Measurements from ENCODE around the gene OR10AD1. TPM values are rescaled to one million over a fixed set of nuclear protein-coding genes. Genes with fewer than 3 reads are reported as not detected.
"Not testable (repeated sequence)": the region's sequence is repeated elsewhere in the genome, so short reads cannot be mapped to it uniquely, and the experiment has no call there.

Gene OR10AD1
- total RNA-seq, 4 donors from 2014 or later = not detected

- no peaks in the 10 kb centered on the region for H3K27me3 ChIP-seq
- 21 to 30% methylated on average over 2 of the region's 2 CpGs for WGBS, 2 donors
- H3K9me3 ChIP-seq = no peaks in the 10 kb centered on the region
- no peaks in the 10 kb centered on the region for H3K4me1 ChIP-seq
- intact Hi-C loops (cut with DNase I) = no loop called here
- TF ChIP-seq POLR2A (IDR thresholded peaks at IDR 0.05) = no peak
- TF ChIP-seq CTCF (IDR thresholded peaks at IDR 0.05) = no peak
- H3K36me3 ChIP-seq = no peaks in the 10 kb centered on the region
- H3K27ac ChIP-seq = no peak overlapping the region
- DNase-seq = no peak
- no peak overlapping the region for H3K4me3 ChIP-seq (replicated peaks in 1 of 3)
Measured at GRCh38 chr12:48221645-48222044, 18.6 kb upstream of the OR10AD1 start.

GRCh38 chr12:48220701-48221100 lies 17.6 kb upstream of the OR10AD1 start:
- Histone ChIP-seq H3K27ac (no peak overlapping the region), H3K4me1 (no peaks in the 10 kb centered on the region), H3K27me3 (no peaks in the 10 kb centered on the region), H3K9me3 (no peaks in the 10 kb centered on the region), H3K4me3 (replicated peaks in 1 of 3) (no peak overlapping the region), H3K36me3 (no peaks in the 10 kb centered on the region)
- intact Hi-C loops (cut with DNase I) = no loop called here
- no peak for TF ChIP-seq CTCF (IDR thresholded peaks at IDR 0.05)
- TF ChIP-seq POLR2A (IDR thresholded peaks at IDR 0.05) = no peak
- WGBS, 2 donors = 92 to 96% methylated on average over 1 of the region's 1 CpG
- DNase-seq = no peak

GRCh38 chr12:48219631-48220030 lies 16.5 kb upstream of the OR10AD1 start:
- intact Hi-C loops (cut with DNase I) = no loop called here
- no peaks in the 10 kb centered on the region for H3K9me3 ChIP-seq
- H3K27ac ChIP-seq = no peak overlapping the region
- no peaks in the 10 kb centered on the region for H3K4me1 ChIP-seq
- WGBS, 2 donors = 92 to 96% methylated on average over 1 of the region's 1 CpG
- H3K27me3 ChIP-seq = no peaks in the 10 kb centered on the region
- DNase-seq = no peak
- H3K36me3 ChIP-seq = no peaks in the 10 kb centered on the region
- TF ChIP-seq POLR2A (IDR thresholded peaks at IDR 0.05) = no peak
- no peak overlapping the region for H3K4me3 ChIP-seq (replicated peaks in 1 of 3)

- no peak for DNase-seq
- Histone ChIP-seq H3K27ac (no peak overlapping the region), H3K4me3 (replicated peaks in 1 of 3) (no peak overlapping the region), H3K27me3 (no peaks in the 10 kb centered on the region), H3K36me3 (no peaks in the 10 kb centered on the region), H3K4me1 (no peaks in the 10 kb centered on the region), H3K9me3 (no peaks in the 10 kb centered on the region)
- intact Hi-C loops (cut with DNase I) = no loop called here
- no peak for TF ChIP-seq CTCF (IDR thresholded peaks at IDR 0.05)
- no peak for TF ChIP-seq POLR2A (IDR thresholded peaks at IDR 0.05)
Measured at GRCh38 chr12:48216785-48217184, 13.7 kb upstream of the OR10AD1 start.

GRCh38 chr12:48209495-48209894 lies 6.4 kb upstream of the OR10AD1 start:
- intact Hi-C loops (cut with DNase I); H3K27ac ChIP-seq; H3K9me3 ChIP-seq; H3K36me3 ChIP-seq; H3K4me3 ChIP-seq (replicated peaks in 1 of 3); H3K27me3 ChIP-seq; DNase-seq; H3K4me1 ChIP-seq: not testable (repeated sequence)
- WGBS, 2 donors = 92 to 100% methylated on average over 1 of the region's 2 CpGs

GRCh38 chr12:48202766-48203165 lies 326 bp downstream of the OR10AD1 start:
- WGBS, 2 donors = 90 to 93% methylated on average over 8 of the region's 8 CpGs
- no peak for DNase-seq

More at GRCh38 chr12:48202766-48203165, 326 bp downstream of the OR10AD1 start:
- no peaks in the 10 kb centered on the region for H3K36me3 ChIP-seq
- peaks cover 5 to 22% of the 10 kb centered on the region in 2 donors for H3K4me1 ChIP-seq
- no peak overlapping the region for H3K27ac ChIP-seq
- intact Hi-C loops (cut with DNase I) = no loop called here
- TF ChIP-seq CTCF (IDR thresholded peaks at IDR 0.05) (no peak), POLR2A (IDR thresholded peaks at IDR 0.05) (no peak)
- no peaks in the 10 kb centered on the region for H3K9me3 ChIP-seq
- H3K27me3 ChIP-seq = no peaks in the 10 kb centered on the region
- H3K4me3 ChIP-seq (replicated peaks in 1 of 3) = no peak overlapping the region

Measured in thyroid gland (tissue), 4 donors.